NB4 (cell line): Measurements from ENCODE around the gene IGSF9B.

Experiments
- POLR2A ChIP-seq: IDR thresholded peaks from 2 replicates; pipeline ENCODE4 v1.6.1; 2011; ENCODE audit warnings: mild to moderate bottlenecking; ENCODE audit not compliant: insufficient read length; ENCODE audit errors: extremely low read depth
- TF ChIP-seq, protein P1 (sequence below): IDR thresholded peaks from one replicate; pipeline ENCODE4 v1.5.1; 2012; ENCODE audit warnings: low read depth, low read length
- TF ChIP-seq, protein P2 (sequence below): IDR thresholded peaks from 2 replicates; pipeline ENCODE4 v1.6.1; 2011; ENCODE audit warnings: low read depth, low read length

DNA sequence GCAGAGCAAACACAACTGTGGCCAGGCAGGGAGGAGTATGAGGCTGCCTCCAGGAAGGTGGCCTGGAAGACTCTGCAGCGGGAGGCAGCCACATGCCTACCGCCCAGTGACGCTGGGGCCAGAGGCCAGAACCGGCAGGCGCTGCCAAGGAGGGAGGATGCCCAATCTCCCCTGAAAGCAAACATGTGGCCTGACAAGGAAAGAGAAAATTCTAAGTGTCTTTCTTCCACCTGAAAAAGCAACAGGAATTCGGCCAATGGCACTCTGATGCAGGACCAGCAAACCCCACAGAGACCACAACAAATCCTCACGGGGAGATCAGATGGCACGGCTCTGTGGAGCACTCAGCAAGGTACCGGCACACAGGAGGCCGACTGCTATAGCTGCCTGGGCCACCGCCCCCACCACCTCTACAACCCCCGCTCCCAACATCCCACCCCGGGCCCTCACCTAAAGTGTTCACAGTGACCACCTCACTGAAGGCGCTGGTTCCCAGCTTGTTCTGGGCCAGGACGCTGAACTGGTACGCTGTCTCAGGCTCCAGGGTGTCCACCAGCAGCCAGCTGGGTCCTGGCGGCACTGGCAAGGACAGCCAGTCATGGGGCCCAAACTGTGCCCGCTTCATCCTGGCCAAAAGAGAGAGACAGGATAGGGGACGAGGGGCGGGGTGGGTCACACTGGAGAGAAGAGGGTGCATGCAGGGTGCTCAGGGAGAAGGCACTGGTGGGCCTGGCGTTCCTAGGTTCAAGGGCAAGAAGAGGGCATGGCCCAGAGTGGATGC lies 30.1 kb downstream of the IGSF9B start:
- TF ChIP-seq, protein P1, sequence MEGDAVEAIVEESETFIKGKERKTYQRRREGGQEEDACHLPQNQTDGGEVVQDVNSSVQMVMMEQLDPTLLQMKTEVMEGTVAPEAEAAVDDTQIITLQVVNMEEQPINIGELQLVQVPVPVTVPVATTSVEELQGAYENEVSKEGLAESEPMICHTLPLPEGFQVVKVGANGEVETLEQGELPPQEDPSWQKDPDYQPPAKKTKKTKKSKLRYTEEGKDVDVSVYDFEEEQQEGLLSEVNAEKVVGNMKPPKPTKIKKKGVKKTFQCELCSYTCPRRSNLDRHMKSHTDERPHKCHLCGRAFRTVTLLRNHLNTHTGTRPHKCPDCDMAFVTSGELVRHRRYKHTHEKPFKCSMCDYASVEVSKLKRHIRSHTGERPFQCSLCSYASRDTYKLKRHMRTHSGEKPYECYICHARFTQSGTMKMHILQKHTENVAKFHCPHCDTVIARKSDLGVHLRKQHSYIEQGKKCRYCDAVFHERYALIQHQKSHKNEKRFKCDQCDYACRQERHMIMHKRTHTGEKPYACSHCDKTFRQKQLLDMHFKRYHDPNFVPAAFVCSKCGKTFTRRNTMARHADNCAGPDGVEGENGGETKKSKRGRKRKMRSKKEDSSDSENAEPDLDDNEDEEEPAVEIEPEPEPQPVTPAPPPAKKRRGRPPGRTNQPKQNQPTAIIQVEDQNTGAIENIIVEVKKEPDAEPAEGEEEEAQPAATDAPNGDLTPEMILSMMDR, result no peak
- no peak for TF ChIP-seq POLR2A
- TF ChIP-seq, protein P2, sequence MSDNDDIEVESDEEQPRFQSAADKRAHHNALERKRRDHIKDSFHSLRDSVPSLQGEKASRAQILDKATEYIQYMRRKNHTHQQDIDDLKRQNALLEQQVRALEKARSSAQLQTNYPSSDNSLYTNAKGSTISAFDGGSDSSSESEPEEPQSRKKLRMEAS, result no peak
